ENCODE results near the gene COL7A1.

- TF ChIP-seq CTCF (IDR thresholded peaks at IDR 0.05) (no peak), POLR2A (IDR thresholded peaks at IDR 0.05) (no peak)
These were observed 38.6 kb upstream of the COL7A1 start for GRCh38 chr3:48633743-48634142.

Measured in adrenal gland (tissue), 5 donors.